A549 (cell line): Measurements from ENCODE around the gene DYNC1H1. TPM values are rescaled to one million over a fixed set of nuclear protein-coding genes. Genes with fewer than 3 reads are reported as not detected.

Source experiments
- ATAC-seq, 2 experiments: fragments of 200-7000 bp in 1 of 2; fragments of >200 bp in 1 of 2; cut with Nextera tagmentation in 1 of 2; cut with Tn5 transposase in 1 of 2; 3 replicates each; pipeline versions ENCODE4 v1.8.0 to v1.9.1; 2018 to 2020; ENCODE audit warnings: mild to moderate bottlenecking in 1 of 2, moderate library complexity in 1 of 2
- CTCF ChIA-PET: fragments of 300-600 bp; sonication (Branson Sonifier 250); formaldehyde crosslinking; extraction: SDS; loops from one replicate; lab custom pipeline; 2021; ENCODE audit warnings: antibody characterized with exemption, inconsistent platforms; lab: Yijun Ruan, JAX
- POLR2A ChIA-PET: fragments of 350-600 bp; formaldehyde crosslinking; extraction: SDS; loops from one replicate; lab custom pipeline; 2021; ENCODE audit warnings: antibody characterized with exemption, inconsistent platforms; lab: Yijun Ruan, JAX
- DNase-seq, 2 experiments: peaks; one replicate each; pipeline versions ENCODE4 v3.0.0 to v3.0.0-alpha.2; 2011 to 2016; ENCODE audit warnings: low read depth in 1 of 2, low spot score in 1 of 2
- FAIRE-seq: peaks from 2 replicates; lab custom pipeline; 2011; peaks lifted over from hg19 to GRCh38; lab: Jason Lieb, UNC
- H3K27ac ChIP-seq, 2 experiments: fragments of >200 bp; sonication (Bioruptor Twin); formaldehyde crosslinking; 3 replicates each; pipeline ENCODE4 v1.5.1; 2016 to 2017
- H3K4me1 ChIP-seq: fragments of >200 bp; sonication (Bioruptor Twin); formaldehyde crosslinking; 3 replicates; pipeline ENCODE4 v1.6.1; 2016
- H3K4me2 ChIP-seq: fragments of >200 bp; sonication (Bioruptor Twin); formaldehyde crosslinking; 3 replicates; pipeline ENCODE4 v1.6.1; 2016
- H3K4me3 ChIP-seq: fragments of >200 bp; sonication (Bioruptor Twin); formaldehyde crosslinking; 3 replicates; pipeline ENCODE4 v1.5.1; 2016
- H3K9me3 ChIP-seq: fragments of >200 bp; sonication (Bioruptor Twin); formaldehyde crosslinking; 3 replicates; pipeline ENCODE4 v1.6.1; 2016
- BHLHE40 ChIP-seq: IDR thresholded peaks from 2 replicates; pipeline ENCODE4 v1.6.1; 2012; ENCODE audit warnings: low read depth, low read length, inconsistent platforms
- CBX2 ChIP-seq: fragments of 200-600 bp; sonication (generic); IDR thresholded peaks from 2 replicates; pipeline ENCODE4 v1.6.1; 2016; ENCODE audit warnings: low read depth, mild to moderate bottlenecking, borderline replicate concordance
- CBX8 ChIP-seq: fragments of 200-600 bp; sonication (generic); IDR thresholded peaks from 2 replicates; pipeline ENCODE4 v1.6.1; 2016
- CTCF ChIP-seq: fragments of >200 bp; sonication (Bioruptor Twin); formaldehyde crosslinking; IDR thresholded peaks from 3 replicates; pipeline ENCODE4 v1.5.1; 2016
- E2F6 ChIP-seq: IDR thresholded peaks from 2 replicates; pipeline ENCODE4 v1.6.1; 2012; ENCODE audit warnings: low read depth, borderline replicate concordance
- EHMT2 ChIP-seq: fragments of 200-600 bp; sonication (generic); IDR thresholded peaks from 2 replicates; pipeline ENCODE4 v1.6.1; 2016; ENCODE audit warnings: antibody characterized with exemption, low read depth, mild to moderate bottlenecking, moderate library complexity
- ELK1 ChIP-seq: fragments of 150-350 bp; IDR thresholded peaks from 2 replicates; pipeline ENCODE4 v1.6.1; 2014; ENCODE audit warnings: low read depth, mild to moderate bottlenecking, low read length
- ESRRA ChIP-seq: fragments of 150-350 bp; IDR thresholded peaks from 2 replicates; pipeline ENCODE4 v1.6.1; 2014; ENCODE audit warnings: mild to moderate bottlenecking, low read length, borderline replicate concordance
- FOSB ChIP-seq: fragments of 250-450 bp; sonication (Bioruptor Pico); IDR thresholded peaks from 2 replicates; pipeline ENCODE4 v1.5.0; 2020; ENCODE audit warnings: mild to moderate bottlenecking, moderate library complexity
- HES2 ChIP-seq: fragments of >200 bp; sonication (Bioruptor Twin); formaldehyde crosslinking; IDR thresholded peaks from 2 replicates; pipeline ENCODE4 v1.6.1; 2016
- HEYL ChIP-seq: fragments of 250-450 bp; sonication (Bioruptor Pico); IDR thresholded peaks from 2 replicates; pipeline ENCODE4 v1.8.0; 2021; ENCODE audit warnings: mild to moderate bottlenecking, moderate library complexity
- HOXA7 ChIP-seq: fragments of 250-450 bp; sonication (Bioruptor Pico); IDR thresholded peaks from 2 replicates; pipeline ENCODE4 v1.5.0; 2020; ENCODE audit warnings: mild to moderate bottlenecking, moderate library complexity
- HOXB13 ChIP-seq: fragments of 250-450 bp; sonication (Bioruptor Pico); IDR thresholded peaks from 2 replicates; pipeline ENCODE4 v1.5.0; 2020; ENCODE audit warnings: low read depth, mild to moderate bottlenecking, moderate library complexity
- JUN ChIP-seq, 2 experiments: fragments of >200 bp; sonication (Bioruptor Twin); formaldehyde crosslinking; IDR thresholded peaks; 2 replicates in 1 of 2; 3 replicates in 1 of 2; pipeline ENCODE4 v1.6.1; 2016 to 2017
- KDM5A ChIP-seq: fragments of 200-600 bp; sonication (generic); IDR thresholded peaks from 2 replicates; pipeline ENCODE4 v1.6.1; 2016; ENCODE audit warnings: antibody characterized with exemption, mild to moderate bottlenecking
- MAFK ChIP-seq: fragments of 450-650 bp; IDR thresholded peaks from 2 replicates; pipeline ENCODE4 v1.6.1; 2014; ENCODE audit not compliant: partially characterized antibody
- NPAS2 ChIP-seq: fragments of 250-450 bp; sonication (Bioruptor Pico); IDR thresholded peaks from 2 replicates; pipeline ENCODE4 v1.8.0; 2022; ENCODE audit warnings: mild to moderate bottlenecking, moderate library complexity, borderline replicate concordance
- PBX3 ChIP-seq: IDR thresholded peaks from 2 replicates; pipeline ENCODE4 v1.6.1; 2012
- POLR2A ChIP-seq: IDR thresholded peaks from 2 replicates; pipeline ENCODE4 v1.6.1; 2012; ENCODE audit warnings: mild to moderate bottlenecking, low read length
- POLR2AphosphoS2 ChIP-seq: conservative IDR thresholded peaks from 2 replicates; pipeline ENCODE4 v1.6.1; 2012; ENCODE audit warnings: low read length, improper control_type of control experiment, inconsistent platforms
- RARB ChIP-seq: fragments of 250-450 bp; sonication (Bioruptor Pico); IDR thresholded peaks from 2 replicates; pipeline ENCODE4 v1.8.0; 2021; ENCODE audit warnings: mild to moderate bottlenecking, moderate library complexity
- RNF2 ChIP-seq: fragments of 200-600 bp; sonication (generic); IDR thresholded peaks from 2 replicates; pipeline ENCODE4 v1.6.1; 2016; ENCODE audit warnings: low read depth, mild to moderate bottlenecking, antibody characterized with exemption, moderate library complexity, borderline replicate concordance
- SMC3 ChIP-seq: fragments of >200 bp; sonication (Bioruptor Twin); formaldehyde crosslinking; IDR thresholded peaks from 3 replicates; pipeline ENCODE4 v1.6.1; 2018; ENCODE audit warnings: inconsistent platforms
- USF2 ChIP-seq: fragments of 450-650 bp; IDR thresholded peaks from 2 replicates; pipeline ENCODE4 v1.6.1; 2014; ENCODE audit warnings: antibody characterized with exemption
- ZC3H11A ChIP-seq: fragments of 450-650 bp; IDR thresholded peaks from 2 replicates; pipeline ENCODE4 v1.6.1; 2014; ENCODE audit warnings: antibody characterized with exemption, mild to moderate bottlenecking
- WGBS: methylation state at CpG from one replicate; pipeline ENCODE4 v1.1.6; 2017; ENCODE audit errors: missing lambda C conversion rate; 5-methylcytosine and 5-hydroxymethylcytosine counted together
- polyA plus RNA-seq, 4 experiments: library from polyadenylated mRNA; depleted of rRNA in 3 of 4; stranded (reverse); fragments of >200 nt; fragmentation: RNase III in 1 of 4; extraction: RNeasy Plus Mini Kit Qiagen cat#74134 plus additional on column Dnase treatment in 1 of 4; gene quantifications; 2 replicates in 3 of 4; 3 replicates in 1 of 4; pipeline ENCODE4 v1.2.3, GENCODE V29; 2011 to 2017

DYNC1H1 gene
- polyA plus RNA-seq, 2 of the 4 experiments (the other 2 are of a cell fraction): 177 to 187 TPM

- ChIA-PET POLR2A (no interaction called here), CTCF (interaction anchor here (1.2 to 2.6 kb wide), 3 partner anchors 18 to 336 kb away, joined by 3 to 14 read pairs (median 5); no protein-coding TSS in a partner anchor)
- Histone ChIP-seq H3K4me2 (peak overlapping the region; percentile 62), H3K4me3 (no peak overlapping the region), H3K4me1 (peaks cover 60% of the 10 kb centered on the region), H3K27ac (peak overlapping the region; percentile 50 to 70; a peak in 5 of 6 replicates), H3K9me3 (no peaks in the 10 kb centered on the region)
- ATAC-seq (no peak), DNase-seq (no peak), FAIRE-seq (no peak)
- TF ChIP-seq HOXB13 (CRISPR knock-in tag): no peak
- TF ChIP-seq CBX8: no peak
- no peak for TF ChIP-seq E2F6
- no peak for TF ChIP-seq CTCF
- no peak for TF ChIP-seq PBX3
- no peak for TF ChIP-seq POLR2AphosphoS2
- TF ChIP-seq NPAS2 (CRISPR knock-in tag): no peak
- no peak for TF ChIP-seq POLR2A
- no peak for TF ChIP-seq FOSB (CRISPR knock-in tag)
- TF ChIP-seq HEYL (CRISPR knock-in tag): no peak
- no peak for TF ChIP-seq KDM5A
- TF ChIP-seq JUN (IDR thresholded peaks at IDR 0.05): no peak
- no peak for TF ChIP-seq HES2
- TF ChIP-seq SMC3: no peak
- no peak for TF ChIP-seq MAFK
- TF ChIP-seq EHMT2: no peak
- 79% methylated on average over 6 of the region's 6 CpGs for WGBS
Measured at GRCh38 chr14:101979666-101980065, 15.3 kb downstream of the DYNC1H1 start.

GRCh38 chr14:101980251-101980650 lies 15.9 kb downstream of the DYNC1H1 start:
- FAIRE-seq (no peak), DNase-seq (no peak), ATAC-seq (no peak)
- Histone ChIP-seq H3K4me3 (peak overlapping the region; percentile 17; the same call in 1 of the 3 replicates), H3K9me3 (no peaks in the 10 kb centered on the region), H3K4me1 (peaks cover 54% of the 10 kb centered on the region), H3K27ac (peak overlapping the region; percentile 50 to 70), H3K4me2 (peak overlapping the region; percentile 62)
- WGBS: 70% methylated on average over 10 of the region's 10 CpGs
- TF ChIP-seq USF2 (no peak), ELK1 (no peak), RARB (CRISPR knock-in tag) (no peak), RNF2 (no peak), E2F6 (no peak), HEYL (CRISPR knock-in tag) (no peak), BHLHE40 (no peak), HOXA7 (CRISPR knock-in tag) (no peak), CBX2 (no peak), ZC3H11A (no peak), ESRRA (no peak)
- ChIA-PET CTCF (interaction anchor here (0.6 to 1.7 kb wide), 3 partner anchors 9 to 209 kb away, joined by 3 to 12 read pairs (median 8); no protein-coding TSS in a partner anchor), POLR2A (interaction anchor here (1.5 kb wide), 1 partner anchor 15 kb away, joined by 3 read pairs; no protein-coding TSS in a partner anchor)
